Astrocyte (in vitro differentiated cells and primary cell): ENCODE data around the gene ZNF385B. TPM values are rescaled to one million over a fixed set of nuclear protein-coding genes. Genes with fewer than 3 reads are reported as not detected.

ENCODE experiments used
- DNase-seq: peaks from one replicate; pipeline ENCODE4 v3.0.0-alpha.2; 2010; ENCODE audit warnings: low read depth
- FAIRE-seq: peaks from 2 replicates; lab custom pipeline; 2011; peaks lifted over from hg19 to GRCh38; lab: Jason Lieb, UNC
- H2AFZ ChIP-seq: 2 replicates; pipeline ENCODE4 v1.6.0; 2012; ENCODE audit warnings: low read depth, low read length, inconsistent platforms
- H3K27ac ChIP-seq: 2 replicates; pipeline ENCODE4 v1.5.1; 2011; ENCODE audit warnings: low read depth, low read length, inconsistent platforms
- H3K27me3 ChIP-seq: 2 replicates; pipeline ENCODE4 v1.6.0; 2011; ENCODE audit warnings: low read length, inconsistent platforms; ENCODE audit not compliant: insufficient read depth
- H3K36me3 ChIP-seq: 2 replicates; pipeline ENCODE4 v1.5.1; 2011; ENCODE audit warnings: low read length, inconsistent platforms; ENCODE audit not compliant: insufficient read depth
- H3K4me1 ChIP-seq: 2 replicates; pipeline ENCODE4 v1.5.1; 2011; ENCODE audit warnings: low read length, inconsistent platforms; ENCODE audit not compliant: insufficient read depth
- H3K4me2 ChIP-seq: 2 replicates; pipeline ENCODE4 v1.6.0; 2012; ENCODE audit warnings: low read length, inconsistent platforms
- H3K4me3 ChIP-seq: 2 replicates; pipeline ENCODE4 v1.5.1; 2011; ENCODE audit warnings: low read depth, mild to moderate bottlenecking, low read length, inconsistent platforms; ENCODE audit not compliant: insufficient read depth
- H3K79me2 ChIP-seq: 2 replicates; pipeline ENCODE4 v1.6.0; 2012; ENCODE audit warnings: mild to moderate bottlenecking, low read length, inconsistent platforms; ENCODE audit not compliant: insufficient read depth
- H3K9ac ChIP-seq: 2 replicates; pipeline ENCODE4 v1.6.0; 2012; ENCODE audit warnings: mild to moderate bottlenecking, low read length, inconsistent platforms
- H3K9me3 ChIP-seq: 2 replicates; pipeline ENCODE4 v1.5.1; 2012; ENCODE audit warnings: low read depth, mild to moderate bottlenecking, low read length, inconsistent platforms; ENCODE audit not compliant: insufficient read depth
- H4K20me1 ChIP-seq: 2 replicates; pipeline ENCODE4 v1.6.0; 2012; ENCODE audit warnings: low read length, inconsistent platforms; ENCODE audit not compliant: insufficient read depth
- H3K27ac Mint-ChIP-seq: one replicate; pipeline ENCODE4 v1.8.0; 2021; ENCODE audit warnings: mild to moderate bottlenecking, mixed read lengths; ENCODE audit not compliant: unreplicated experiment
- H3K27me3 Mint-ChIP-seq: one replicate; pipeline ENCODE4 v1.8.0; 2021; ENCODE audit warnings: low read depth, mixed read lengths; ENCODE audit not compliant: unreplicated experiment
- H3K36me3 Mint-ChIP-seq: one replicate; pipeline ENCODE4 v1.8.0; 2021; ENCODE audit warnings: low read depth, mixed read lengths; ENCODE audit not compliant: unreplicated experiment
- H3K4me1 Mint-ChIP-seq: one replicate; pipeline ENCODE4 v1.8.0; 2021; ENCODE audit warnings: low read depth, mixed read lengths; ENCODE audit not compliant: unreplicated experiment
- H3K4me3 Mint-ChIP-seq: one replicate; pipeline ENCODE4 v1.8.0; 2021; ENCODE audit warnings: mild to moderate bottlenecking, moderate library complexity, mixed read lengths; ENCODE audit not compliant: unreplicated experiment
- H3K9me3 Mint-ChIP-seq: one replicate; pipeline ENCODE4 v1.8.0; 2021; ENCODE audit warnings: mild to moderate bottlenecking, mixed read lengths; ENCODE audit not compliant: unreplicated experiment
- EZH2 ChIP-seq: IDR thresholded peaks from 2 replicates; pipeline ENCODE4 v1.6.1; 2012; ENCODE audit warnings: mild to moderate bottlenecking, low read length, inconsistent platforms; ENCODE audit not compliant: insufficient read depth
- total RNA-seq: library from RNA; stranded (reverse); gene quantifications from 2 replicates; pipeline ENCODE4 v1.2.1, GENCODE V29; 2021
- TF ChIP-seq, protein P1 (sequence below): IDR thresholded peaks from 2 replicates; pipeline ENCODE4 v1.5.1; 2011; ENCODE audit warnings: low read depth, mild to moderate bottlenecking, inconsistent platforms, low read length, moderate library complexity; ENCODE audit not compliant: insufficient read depth

Gene ZNF385B
- total RNA-seq, 1 donor from 2014 or later, result 0.27 TPM

- Mint-ChIP-seq H3K36me3 (no peaks in the 10 kb centered on the region), H3K27me3 (peaks cover 3% of the 10 kb centered on the region), H3K4me1 (peaks cover 5% of the 10 kb centered on the region), H3K4me3 (no peak overlapping the region), H3K27ac (no peak overlapping the region), H3K9me3 (no peaks in the 10 kb centered on the region)
- H3K9ac ChIP-seq, result no peak overlapping the region
- TF ChIP-seq, protein P1, sequence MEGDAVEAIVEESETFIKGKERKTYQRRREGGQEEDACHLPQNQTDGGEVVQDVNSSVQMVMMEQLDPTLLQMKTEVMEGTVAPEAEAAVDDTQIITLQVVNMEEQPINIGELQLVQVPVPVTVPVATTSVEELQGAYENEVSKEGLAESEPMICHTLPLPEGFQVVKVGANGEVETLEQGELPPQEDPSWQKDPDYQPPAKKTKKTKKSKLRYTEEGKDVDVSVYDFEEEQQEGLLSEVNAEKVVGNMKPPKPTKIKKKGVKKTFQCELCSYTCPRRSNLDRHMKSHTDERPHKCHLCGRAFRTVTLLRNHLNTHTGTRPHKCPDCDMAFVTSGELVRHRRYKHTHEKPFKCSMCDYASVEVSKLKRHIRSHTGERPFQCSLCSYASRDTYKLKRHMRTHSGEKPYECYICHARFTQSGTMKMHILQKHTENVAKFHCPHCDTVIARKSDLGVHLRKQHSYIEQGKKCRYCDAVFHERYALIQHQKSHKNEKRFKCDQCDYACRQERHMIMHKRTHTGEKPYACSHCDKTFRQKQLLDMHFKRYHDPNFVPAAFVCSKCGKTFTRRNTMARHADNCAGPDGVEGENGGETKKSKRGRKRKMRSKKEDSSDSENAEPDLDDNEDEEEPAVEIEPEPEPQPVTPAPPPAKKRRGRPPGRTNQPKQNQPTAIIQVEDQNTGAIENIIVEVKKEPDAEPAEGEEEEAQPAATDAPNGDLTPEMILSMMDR, result no peak
- no peak for TF ChIP-seq EZH2
- no peaks in the 10 kb centered on the region for H3K9me3 ChIP-seq
- H3K36me3 ChIP-seq, result no peaks in the 10 kb centered on the region
- no peak overlapping the region for H3K4me2 ChIP-seq
- H4K20me1 ChIP-seq, result no peaks in the 10 kb centered on the region
- H3K27me3 ChIP-seq, result no peaks in the 10 kb centered on the region
- no peaks in the 10 kb centered on the region for H3K4me1 ChIP-seq
- no peaks in the 10 kb centered on the region for H3K79me2 ChIP-seq
- H2AFZ ChIP-seq, result no peak overlapping the region
- FAIRE-seq (no peak), DNase-seq (no peak)
- H3K4me3 ChIP-seq, result no peak overlapping the region
- no peak overlapping the region for H3K27ac ChIP-seq
Observed at GRCh38 chr2:179449010-179449409, 412.4 kb downstream of the ZNF385B start.

DNA sequence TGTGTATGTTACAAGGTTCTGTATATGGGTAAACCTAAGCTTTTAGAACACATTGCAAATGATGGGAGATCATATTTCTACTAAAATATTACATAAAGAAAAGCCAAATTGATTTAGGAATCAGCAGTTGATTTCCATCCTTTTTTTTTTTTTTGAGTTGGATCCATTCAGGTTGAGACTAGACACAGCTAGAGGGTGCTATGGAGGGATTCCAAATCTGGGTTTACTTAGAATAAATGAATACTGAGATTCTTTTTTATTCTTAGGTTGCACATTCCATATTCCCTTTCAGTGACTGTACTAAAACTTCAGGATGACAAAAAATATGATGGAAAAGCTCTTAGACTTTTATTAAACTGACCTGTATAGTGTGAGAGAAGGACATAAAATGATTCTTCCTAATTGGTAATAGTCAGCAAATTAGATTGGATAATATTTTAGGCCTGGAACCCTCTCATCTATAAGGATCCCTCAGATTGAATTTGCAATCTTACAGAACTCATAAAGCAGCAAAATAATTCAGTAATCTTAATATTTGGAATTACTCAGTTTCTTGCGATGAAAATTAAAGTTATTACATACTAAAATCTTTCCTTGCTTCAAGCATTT, 413.5 kb downstream of the ZNF385B start:
- H3K4me1 ChIP-seq, result no peaks in the 10 kb centered on the region
- no peak overlapping the region for H3K4me3 ChIP-seq
- Mint-ChIP-seq H3K27me3 (peaks cover 3% of the 10 kb centered on the region), H3K4me1 (peaks cover 3% of the 10 kb centered on the region), H3K4me3 (no peak overlapping the region), H3K27ac (no peak overlapping the region), H3K36me3 (no peaks in the 10 kb centered on the region), H3K9me3 (no peaks in the 10 kb centered on the region)
- FAIRE-seq, result peak; percentile 47
- H3K9ac ChIP-seq, result no peak overlapping the region
- no peaks in the 10 kb centered on the region for H3K79me2 ChIP-seq
- no peaks in the 10 kb centered on the region for H4K20me1 ChIP-seq
- no peak overlapping the region for H2AFZ ChIP-seq
- TF ChIP-seq, protein P1, result no peak
- TF ChIP-seq EZH2, result no peak
- no peak overlapping the region for H3K4me2 ChIP-seq
- no peaks in the 10 kb centered on the region for H3K9me3 ChIP-seq
- H3K27ac ChIP-seq, result no peak overlapping the region
- H3K27me3 ChIP-seq, result no peaks in the 10 kb centered on the region
- H3K36me3 ChIP-seq, result no peaks in the 10 kb centered on the region
- no peak for DNase-seq

GRCh38 chr2:179447421-179447820, 414.0 kb downstream of the ZNF385B start:
- no peaks in the 10 kb centered on the region for H3K9me3 Mint-ChIP-seq
- no peak overlapping the region for H3K9ac ChIP-seq
- no peaks in the 10 kb centered on the region for H3K36me3 Mint-ChIP-seq
- H3K27ac ChIP-seq, result no peak overlapping the region
- peaks cover 3% of the 10 kb centered on the region for H3K27me3 Mint-ChIP-seq
- peaks cover 3% of the 10 kb centered on the region for H3K4me1 Mint-ChIP-seq
- TF ChIP-seq, protein P1, result no peak
- TF ChIP-seq EZH2, result no peak
- no peaks in the 10 kb centered on the region for H3K4me1 ChIP-seq
- H4K20me1 ChIP-seq, result no peaks in the 10 kb centered on the region
- no peaks in the 10 kb centered on the region for H3K9me3 ChIP-seq
- H3K4me2 ChIP-seq, result no peak overlapping the region
- H3K27me3 ChIP-seq, result no peaks in the 10 kb centered on the region
- H3K4me3 ChIP-seq, result no peak overlapping the region
- H2AFZ ChIP-seq, result no peak overlapping the region
- FAIRE-seq (no peak), DNase-seq (no peak)
- no peak overlapping the region for H3K4me3 Mint-ChIP-seq
- H3K36me3 ChIP-seq, result no peaks in the 10 kb centered on the region
- no peak overlapping the region for H3K27ac Mint-ChIP-seq
- no peaks in the 10 kb centered on the region for H3K79me2 ChIP-seq
